Activated T-helper 17 cell treated with anti-CD3 and anti-CD28 coated beads, Interleukin-2, amount 50 U/mL, for 72 hours (primary cell): ENCODE measurements around the gene HCRTR2. TPM values are rescaled to one million over a fixed set of nuclear protein-coding genes. Genes with fewer than 3 reads are reported as not detected.

Source experiments
- ATAC-seq: fragments of 150-1000 bp; cut with Tn5 transposase; replicated peaks from 2 replicates; pipeline ENCODE4 v1.10.0; 2021; ENCODE audit warnings: mild to moderate bottlenecking, moderate library complexity
- H3K27ac Mint-ChIP-seq: one replicate; pipeline ENCODE4 v1.8.0; 2022; ENCODE audit warnings: mixed read lengths
- H3K27me3 Mint-ChIP-seq: one replicate; pipeline ENCODE4 v1.8.0; 2022; ENCODE audit warnings: mixed read lengths
- H3K36me3 Mint-ChIP-seq: one replicate; pipeline ENCODE4 v1.8.0; 2022; ENCODE audit warnings: low read depth, mild to moderate bottlenecking, mixed read lengths
- H3K4me1 Mint-ChIP-seq: one replicate; pipeline ENCODE4 v1.8.0; 2022; ENCODE audit warnings: mixed read lengths
- H3K4me3 Mint-ChIP-seq: one replicate; pipeline ENCODE4 v1.8.0; 2022; ENCODE audit warnings: mild to moderate bottlenecking, mixed read lengths
- H3K9me3 Mint-ChIP-seq: one replicate; pipeline ENCODE4 v1.8.0; 2022; ENCODE audit warnings: mixed read lengths
- total RNA-seq, 2 donors: library from RNA; stranded (reverse); gene quantifications; one replicate each; pipeline ENCODE4 v1.2.3, GENCODE V29; 2022

The HCRTR2 gene
- total RNA-seq, 2 donors from 2014 or later: not detected

GRCh38 chr6:55327169-55327568 is 152.9 kb downstream of the HCRTR2 start, which contains the start of gene GFRAL:
TSS of gene GFRAL (plus strand) at chr6:55327469. CDS start at chr6:55327555, 86 bp downstream.
- Mint-ChIP-seq H3K4me1 (no peaks in the 10 kb centered on the region), H3K9me3 (peaks cover 7% of the 10 kb centered on the region), H3K36me3 (no peaks in the 10 kb centered on the region), H3K27me3 (no peaks in the 10 kb centered on the region), H3K27ac (no peak within 1 kb of the TSS), H3K4me3 (no peak within 1 kb of the TSS)
- no peak for ATAC-seq

Other genes with a start within 250 kb of the HCRTR2 start
- not detected for gene GFRAL, start 153.0 kb downstream of the HCRTR2 start, total RNA-seq